ENCODE data around the gene COL12A1. TPM values are rescaled to one million over a fixed set of nuclear protein-coding genes. Genes with fewer than 3 reads are reported as not detected.
A peak's percentile ranks its signal among the peaks of the same experiment; 100 is the strongest.

The COL12A1 gene
- total RNA-seq, 1 experiment from 2014 or later, result 5.5 TPM

- no peak for DNase-seq (ENCODE audit: low read depth)
Observed at GRCh38 chr6:75102301-75102700, 103.6 kb downstream of the COL12A1 start.

- DNase-seq (ENCODE audit: low read depth), result peak; percentile 62
Observed at GRCh38 chr6:75101896-75102295, 104.0 kb downstream of the COL12A1 start.

- DNase-seq (ENCODE audit: low read depth), result peak; percentile 93
Observed at GRCh38 chr6:75098709-75099108, 107.1 kb downstream of the COL12A1 start.

- DNase-seq (ENCODE audit: low read depth), result no peak
Observed at GRCh38 chr6:75096966-75097365, 108.9 kb downstream of the COL12A1 start.

- no peak for DNase-seq (ENCODE audit: low read depth)
Observed at GRCh38 chr6:75094614-75095200, 111.1 kb downstream of the COL12A1 start.

- DNase-seq (ENCODE audit: low read depth), result no peak
Observed at GRCh38 chr6:75091467-75092190, 114.2 kb downstream of the COL12A1 start.

- no peak for DNase-seq (ENCODE audit: low read depth)
Observed at GRCh38 chr6:75090576-75090975, 115.3 kb downstream of the COL12A1 start.

GRCh38 chr6:75089921-75090320 is 115.9 kb downstream of the COL12A1 start:
- no peak for DNase-seq (ENCODE audit: low read depth)

GRCh38 chr6:75089151-75089897 is 116.5 kb downstream of the COL12A1 start:
- DNase-seq (ENCODE audit: low read depth), result no peak

GRCh38 chr6:75085931-75086635 is 119.8 kb downstream of the COL12A1 start:
- DNase-seq (ENCODE audit: low read depth), result no peak

GRCh38 chr6:75084872-75085381 is 120.9 kb downstream of the COL12A1 start:
- no peak for DNase-seq (ENCODE audit: low read depth)

GRCh38 chr6:75084018-75084417 is 121.8 kb downstream of the COL12A1 start:
- DNase-seq (ENCODE audit: low read depth), result no peak

GRCh38 chr6:75081921-75082320 is 123.9 kb downstream of the COL12A1 start:
- no peak for DNase-seq (ENCODE audit: low read depth)

- no peak for DNase-seq (ENCODE audit: low read depth)
Observed at GRCh38 chr6:75081047-75081446, 124.8 kb downstream of the COL12A1 start.

- no peak for DNase-seq (ENCODE audit: low read depth)
Observed at GRCh38 chr6:75079589-75079988, 126.3 kb downstream of the COL12A1 start.

GRCh38 chr6:75077701-75078100 is 128.2 kb downstream of the COL12A1 start:
- no peak for DNase-seq (ENCODE audit: low read depth)

- DNase-seq (ENCODE audit: low read depth), result no peak
Observed at GRCh38 chr6:75076009-75076408, 129.8 kb downstream of the COL12A1 start.

- DNase-seq (ENCODE audit: low read depth), result no peak
Observed at GRCh38 chr6:75070244-75070643, 135.6 kb downstream of the COL12A1 start.

- peak; percentile 15 for DNase-seq (ENCODE audit: low read depth)
Observed at GRCh38 chr6:75065523-75065922, 140.3 kb downstream of the COL12A1 start.

GRCh38 chr6:75052491-75052890 is 153.4 kb downstream of the COL12A1 start:
- no peak for DNase-seq (ENCODE audit: low read depth)

- DNase-seq (ENCODE audit: low read depth), result no peak
Observed at GRCh38 chr6:75049308-75049707, 156.5 kb downstream of the COL12A1 start.

GRCh38 chr6:75044846-75045245 is 161.0 kb downstream of the COL12A1 start:
- no peak for DNase-seq (ENCODE audit: low read depth)
